ENCODE data around the gene OAS2. TPM values are rescaled to one million over a fixed set of nuclear protein-coding genes. Genes with fewer than 3 reads are reported as not detected.
"Not testable (repeated sequence)": the region's sequence is repeated elsewhere in the genome, so short reads cannot be mapped to it uniquely, and the experiment has no call there.

Gene OAS2
- total and polyA plus RNA-seq, 2 of the 4 experiments (the other 2 are of a cell fraction), result under 0.01 TPM; not detected in 1

GRCh38 chr12:112950701-112951100 is 27.6 kb upstream of the OAS2 start:
- POLR2A ChIA-PET (ENCODE audit: unreplicated experiment), result no interaction called here
- DNase-seq, result no peak

GRCh38 chr12:112957125-112957524 is 21.2 kb upstream of the OAS2 start:
- BruUV-seq (replicated peaks); H3K23ac ChIP-seq (ENCODE audit: low read depth, low read length); H3K36me3 ChIP-seq (ENCODE audit: control insufficient read depth, insufficient read depth, low read length); H2BK20ac ChIP-seq (ENCODE audit: low read depth, low read length); H4K91ac ChIP-seq (ENCODE audit: insufficient read depth, low read depth, low read length); H4K8ac ChIP-seq (ENCODE audit: low read depth in 2 of 2, low read length in 2 of 2); H2AFZ ChIP-seq (replicated peaks; ENCODE audit: low read length, poor library complexity); H3K4me3 ChIP-seq (ENCODE audit: insufficient read depth, low read depth, low read length); H3K27ac ChIP-seq (ENCODE audit: insufficient read depth, low read length); H3K4ac ChIP-seq (ENCODE audit: low read depth, low read length); H3K9me3 ChIP-seq (ENCODE audit: control insufficient read depth, insufficient read depth, low read length); DNase-seq; CTCF ChIA-PET; H3K79me1 ChIP-seq (ENCODE audit: low read depth in 1 of 2, low read length in 2 of 2); H3K56ac ChIP-seq (ENCODE audit: extremely low read depth, insufficient read depth, low read length); H3K27me3 ChIP-seq (ENCODE audit: control insufficient read depth, insufficient read depth, low read length); H2BK5ac ChIP-seq (ENCODE audit: low read depth, low read length, poor library complexity, severe bottlenecking); intact Hi-C loops (cut with micrococcal nuclease); ATAC-seq (ENCODE audit: low read depth); H2BK120ac ChIP-seq (ENCODE audit: low read depth, low read length); in situ Hi-C loops (cut with MboI; ENCODE audit: low sequenced_read_pairs); H3K4me2 ChIP-seq (ENCODE audit: low read depth, low read length); POLR2A ChIA-PET (ENCODE audit: unreplicated experiment); H3K9me1 ChIP-seq (ENCODE audit: insufficient read depth, low read length); H2AK9ac ChIP-seq (replicated peaks; ENCODE audit: low read depth, low read length, poor library complexity); H2AK5ac ChIP-seq (ENCODE audit: low read depth, low read length); H3K4me1 ChIP-seq (ENCODE audit: control insufficient read depth, insufficient read depth, low read length); H2BK15ac ChIP-seq (ENCODE audit: low read depth, low read length); dilution Hi-C loops (cut with HindIII; ENCODE audit: low sequenced_read_pairs, unreplicated experiment); H4K20me1 ChIP-seq (ENCODE audit: insufficient read depth, low read length); H3K14ac ChIP-seq (replicated peaks; ENCODE audit: low read depth, low read length); H3K18ac ChIP-seq (ENCODE audit: low read depth, low read length); H3K9ac ChIP-seq (ENCODE audit: low read depth, low read length); H4K5ac ChIP-seq (ENCODE audit: low read depth, low read length): not testable (repeated sequence)
- WGBS, 2 experiments (ENCODE audit: extremely low coverage in 2 of 2, insufficient read length in 1 of 2), result no CpG with 5 or more reads among the region's 4 CpGs

More at GRCh38 chr12:112950701-112951100, 27.6 kb upstream of the OAS2 start:
- H4K91ac ChIP-seq (ENCODE audit: insufficient read depth, low read depth, low read length), result no peak overlapping the region
- no TSS peak for BruUV-seq (replicated peaks)
- H3K4ac ChIP-seq (ENCODE audit: low read depth, low read length), result no peak overlapping the region
- no peak overlapping the region for H2BK120ac ChIP-seq (ENCODE audit: low read depth, low read length)
- in situ Hi-C loops (cut with MboI; ENCODE audit: low sequenced_read_pairs), result no loop called here
- no peak overlapping the region for H2BK20ac ChIP-seq (ENCODE audit: low read depth, low read length)
- no peak overlapping the region for H4K5ac ChIP-seq (ENCODE audit: low read depth, low read length)
- ATAC-seq (ENCODE audit: low read depth), result no peak
- intact Hi-C loops (cut with micrococcal nuclease), result no loop called here
- no peaks in the 10 kb centered on the region for H3K9me3 ChIP-seq (ENCODE audit: control insufficient read depth, insufficient read depth, low read length)
- no peaks in the 10 kb centered on the region for H3K27me3 ChIP-seq (ENCODE audit: control insufficient read depth, insufficient read depth, low read length)
- H3K4me3 ChIP-seq (ENCODE audit: insufficient read depth, low read depth, low read length), result no peak overlapping the region
- H2AK9ac ChIP-seq (replicated peaks; ENCODE audit: low read depth, low read length, poor library complexity), result no peak overlapping the region
- no peak overlapping the region for H3K14ac ChIP-seq (replicated peaks; ENCODE audit: low read depth, low read length)
- H3K9me1 ChIP-seq (ENCODE audit: insufficient read depth, low read length), result no peaks in the 10 kb centered on the region
- no peak overlapping the region for H2AK5ac ChIP-seq (ENCODE audit: low read depth, low read length)
- H3K23ac ChIP-seq (ENCODE audit: low read depth, low read length), result no peak overlapping the region
- no peak overlapping the region for H3K9ac ChIP-seq (ENCODE audit: low read depth, low read length)
- no peak for TF ChIP-seq MAFK (IDR thresholded peaks at IDR 0.05; ENCODE audit: low read depth, low read length)
- TF ChIP-seq NFE2L2 (IDR thresholded peaks at IDR 0.05; ENCODE audit: low read depth, low read length), result no peak
- no peak for TF ChIP-seq FOS (IDR thresholded peaks at IDR 0.05; ENCODE audit: low read depth, low read length)
- TF ChIP-seq USF2 (IDR thresholded peaks at IDR 0.05; ENCODE audit: low read depth, low read length), result no peak
- TF ChIP-seq MXI1 (IDR thresholded peaks at IDR 0.05; ENCODE audit: borderline replicate concordance, low read depth, low read length), result no peak
- no peak for TF ChIP-seq ELK1 (IDR thresholded peaks at IDR 0.05; ENCODE audit: borderline replicate concordance, low read depth, low read length)
- no peak overlapping the region for H2AFZ ChIP-seq (replicated peaks; ENCODE audit: low read length, poor library complexity)
- dilution Hi-C loops (cut with HindIII; ENCODE audit: low sequenced_read_pairs, unreplicated experiment), result no loop called here
- H3K4me1 ChIP-seq (ENCODE audit: control insufficient read depth, insufficient read depth, low read length), result no peaks in the 10 kb centered on the region
- no peak overlapping the region for H3K4me2 ChIP-seq (ENCODE audit: low read depth, low read length)
- H4K20me1 ChIP-seq (ENCODE audit: insufficient read depth, low read length), result no peaks in the 10 kb centered on the region
- H4K8ac ChIP-seq (ENCODE audit: low read depth in 2 of 2, low read length in 2 of 2), result no peak overlapping the region
- no peak overlapping the region for H3K27ac ChIP-seq (ENCODE audit: insufficient read depth, low read length)
- no peaks in the 10 kb centered on the region for H3K79me1 ChIP-seq (ENCODE audit: low read depth in 1 of 2, low read length in 2 of 2)
- WGBS, 2 experiments (ENCODE audit: extremely low coverage in 2 of 2, insufficient read length in 1 of 2), result 97% methylated on average over 7 of the region's 11 CpGs; no CpG with 5 or more reads in 1 of the 2 experiments
- no peak overlapping the region for H3K56ac ChIP-seq (ENCODE audit: extremely low read depth, insufficient read depth, low read length)
- no peak overlapping the region for H2BK15ac ChIP-seq (ENCODE audit: low read depth, low read length)
- H2BK5ac ChIP-seq (ENCODE audit: low read depth, low read length, poor library complexity, severe bottlenecking), result no peak overlapping the region
- no peaks in the 10 kb centered on the region for H3K36me3 ChIP-seq (ENCODE audit: control insufficient read depth, insufficient read depth, low read length)
- CTCF ChIA-PET, result interaction anchor here (1.7 kb wide), 1 partner anchor 42 kb away, joined by 4 read pairs; no protein-coding TSS in a partner anchor
- H3K18ac ChIP-seq (ENCODE audit: low read depth, low read length), result no peak overlapping the region
